SK-N-SH (cell line): Measurements from ENCODE around the gene GPR155. TPM values are rescaled to one million over a fixed set of nuclear protein-coding genes. Genes with fewer than 3 reads are reported as not detected.

Experiments
- CTCF ChIA-PET: fragments of 300-600, 350-600 bp; formaldehyde crosslinking; extraction: SDS; loops from one replicate; lab custom pipeline; 2021; lab: Yijun Ruan, JAX
- POLR2A ChIA-PET: fragments of 350-600 bp; sonication (Branson Sonifier 250); formaldehyde crosslinking; extraction: SDS; loops from one replicate; lab custom pipeline; 2020; ENCODE audit warnings: antibody characterized with exemption, inconsistent platforms; lab: Yijun Ruan, JAX
- DNase-seq: peaks from one replicate; pipeline ENCODE4 v3.0.0; 2012
- H2AFZ ChIP-seq: fragments of 200-600 bp; sonication (generic); 2 replicates; pipeline ENCODE4 v1.8.1; 2016; ENCODE audit warnings: antibody characterized with exemption, mild to moderate bottlenecking, low read depth
- H3F3A ChIP-seq: fragments of 200-600 bp; sonication (generic); replicated peaks from 2 replicates; pipeline ENCODE3; 2016; ENCODE audit warnings: antibody characterized with exemption, mild to moderate bottlenecking; ENCODE audit not compliant: insufficient read depth
- H3K27ac ChIP-seq, 2 experiments: fragments of 200-500 bp in 1 of 2; fragments of 200-600 bp in 1 of 2; sonication (Bioruptor generic) in 1 of 2; sonication (generic), shearing (Covaris generic) in 1 of 2; 2 replicates each; pipeline versions ENCODE4 v1.5.1 to v1.6.1; 2014 to 2016; ENCODE audit warnings: low read depth in 2 of 2, inconsistent platforms in 1 of 2, low read length in 1 of 2, mild to moderate bottlenecking in 1 of 2, mixed read lengths in 1 of 2
- H3K27me3 ChIP-seq: fragments of 200-600 bp; sonication (generic), shearing (Covaris generic); 2 replicates; pipeline ENCODE4 v1.6.1; 2016; ENCODE audit warnings: mixed run types; ENCODE audit not compliant: insufficient read depth
- H3K36me3 ChIP-seq, 2 experiments: fragments of 200-500 bp in 1 of 2; fragments of 200-600 bp in 1 of 2; sonication (Bioruptor generic) in 1 of 2; sonication (generic) in 1 of 2; replicated peaks in 1 of 2; 2 replicates each; pipeline versions ENCODE3 to v1.5.1; 2014 to 2016; ENCODE audit warnings: low read length in 1 of 2, mild to moderate bottlenecking in 1 of 2; ENCODE audit not compliant: insufficient read depth in 2 of 2, control insufficient read depth in 1 of 2
- H3K4me1 ChIP-seq, 2 experiments: fragments of 200-500 bp in 1 of 2; fragments of 200-600 bp in 1 of 2; sonication (Bioruptor generic) in 1 of 2; sonication (generic), shearing (Covaris generic) in 1 of 2; 2 replicates each; pipeline versions ENCODE4 v1.5.1 to v1.6.1; 2014 to 2016; ENCODE audit warnings: low read depth in 1 of 2, low read length in 1 of 2, mixed run types in 1 of 2; ENCODE audit not compliant: insufficient read depth in 2 of 2, control insufficient read depth in 1 of 2
- H3K4me2 ChIP-seq: fragments of 200-600 bp; sonication (generic), shearing (Covaris generic); 2 replicates; pipeline ENCODE4 v1.6.1; 2017; ENCODE audit warnings: mixed run types
- H3K4me3 ChIP-seq, 2 experiments: fragments of 200-500 bp in 1 of 2; fragments of 200-600 bp in 1 of 2; sonication (Bioruptor generic) in 1 of 2; sonication (generic), shearing (Covaris generic) in 1 of 2; 2 replicates each; pipeline versions ENCODE4 v1.5.1 to v1.8.1; 2014 to 2016; ENCODE audit warnings: low read depth in 2 of 2, inconsistent platforms in 1 of 2, low read length in 1 of 2, mild to moderate bottlenecking in 1 of 2, mixed read lengths in 1 of 2, moderate library complexity in 1 of 2
- H3K79me2 ChIP-seq: fragments of 200-600 bp; sonication (generic); 2 replicates; pipeline ENCODE4 v1.8.1; 2017; ENCODE audit warnings: mild to moderate bottlenecking; ENCODE audit not compliant: insufficient read depth
- H3K9ac ChIP-seq: fragments of 200-600 bp; sonication (generic); 2 replicates; pipeline ENCODE4 v1.6.1; 2017; ENCODE audit warnings: mixed run types
- H3K9me2 ChIP-seq: fragments of 200-600 bp; sonication (generic); 2 replicates; pipeline ENCODE4 v1.6.1; 2017; ENCODE audit warnings: mixed run types
- H3K9me3 ChIP-seq: fragments of 200-600 bp; sonication (generic); 2 replicates; pipeline ENCODE4 v1.6.1; 2017; ENCODE audit warnings: mixed run types, mild to moderate bottlenecking, moderate library complexity
- H4K20me1 ChIP-seq: fragments of 200-600 bp; sonication (generic); 2 replicates; pipeline ENCODE4 v1.6.1; 2017; ENCODE audit warnings: mild to moderate bottlenecking, mixed run types; ENCODE audit not compliant: insufficient read depth
- CTCF ChIP-seq: fragments of 200-600 bp; sonication (generic); IDR thresholded peaks from 2 replicates; pipeline ENCODE4 v1.6.1; 2017; ENCODE audit warnings: antibody characterized with exemption, mild to moderate bottlenecking, moderate library complexity
- ELF1 ChIP-seq: IDR thresholded peaks from 2 replicates; pipeline ENCODE4 v1.4.0; 2012
- FOSL2 ChIP-seq: IDR thresholded peaks from 2 replicates; pipeline ENCODE4 v1.4.0; 2012; ENCODE audit warnings: low read depth, mild to moderate bottlenecking, moderate library complexity, borderline replicate concordance
- FOXJ3 ChIP-seq: sonication (generic); formaldehyde crosslinking; IDR thresholded peaks from 2 replicates; pipeline ENCODE4 v1.5.1; 2020; ENCODE audit warnings: mild to moderate bottlenecking, missing genetic modification reagents
- JUND ChIP-seq: IDR thresholded peaks from 2 replicates; pipeline ENCODE4 v1.4.0; 2012
- MEF2A ChIP-seq: IDR thresholded peaks from 2 replicates; pipeline ENCODE4 v1.4.0; 2012; ENCODE audit warnings: low read depth, borderline replicate concordance
- MXI1 ChIP-seq: IDR thresholded peaks from 2 replicates; pipeline ENCODE4 v1.6.1; 2012; ENCODE audit warnings: mild to moderate bottlenecking, low read depth, low read length, improper control_type of control experiment
- NRF1 ChIP-seq: IDR thresholded peaks from 2 replicates; pipeline ENCODE4 v1.6.1; 2012; ENCODE audit warnings: low read depth, mild to moderate bottlenecking, low read length
- POLR2AphosphoS5 ChIP-seq: IDR thresholded peaks from 2 replicates; pipeline ENCODE4 v1.6.1; 2012; ENCODE audit warnings: low read depth, low read length
- RAD21 ChIP-seq: IDR thresholded peaks from 2 replicates; pipeline ENCODE4 v1.6.1; 2012; ENCODE audit warnings: mild to moderate bottlenecking, low read length
- RFX5 ChIP-seq: IDR thresholded peaks from 2 replicates; pipeline ENCODE4 v1.6.1; 2012; ENCODE audit warnings: mild to moderate bottlenecking, improper control_type of control experiment, low read length
- RXRA ChIP-seq: IDR thresholded peaks from 2 replicates; pipeline ENCODE4 v1.4.0; 2012; ENCODE audit warnings: low read depth, mild to moderate bottlenecking, borderline replicate concordance
- SIN3A ChIP-seq: IDR thresholded peaks from 2 replicates; pipeline ENCODE4 v1.6.1; 2012; ENCODE audit warnings: low read depth, mild to moderate bottlenecking, low read length, moderate library complexity, borderline replicate concordance
- SMC3 ChIP-seq: IDR thresholded peaks from 2 replicates; pipeline ENCODE4 v1.6.1; 2012; ENCODE audit warnings: low read depth, low read length, improper control_type of control experiment
- TAF1 ChIP-seq: IDR thresholded peaks from 2 replicates; pipeline ENCODE4 v1.6.1; 2012; ENCODE audit warnings: low read depth, mild to moderate bottlenecking, low read length, moderate library complexity, borderline replicate concordance
- TEAD4 ChIP-seq: IDR thresholded peaks from 2 replicates; pipeline ENCODE4 v1.4.0; 2012; ENCODE audit warnings: mild to moderate bottlenecking, borderline replicate concordance; ENCODE audit not compliant: insufficient read depth
- USF2 ChIP-seq: fragments of 150-350 bp; IDR thresholded peaks from 2 replicates; pipeline ENCODE4 v1.6.1; 2017; ENCODE audit warnings: antibody characterized with exemption, low read length, low read depth, borderline replicate concordance
- YY1 ChIP-seq: IDR thresholded peaks from 2 replicates; pipeline ENCODE4 v1.4.0; 2012; ENCODE audit warnings: low read depth, mild to moderate bottlenecking
- WGBS: methylation state at CpG from one replicate; pipeline ENCODE4 v1.1.6; 2017; ENCODE audit warnings: low lambda C conversion rate; 5-methylcytosine and 5-hydroxymethylcytosine counted together
- polyA plus RNA-seq, 3 experiments: library from polyadenylated mRNA; depleted of rRNA; stranded (reverse); fragments of >200 nt; gene quantifications; 2 replicates each; pipeline ENCODE4 v1.2.3, GENCODE V29; 2012
- TF ChIP-seq, protein P1 (sequence below): IDR thresholded peaks from 2 replicates; pipeline ENCODE4 v1.4.0; 2012; ENCODE audit warnings: low read depth
- TF ChIP-seq, protein P2 (sequence below): IDR thresholded peaks from 2 replicates; pipeline ENCODE4 v1.4.0; 2012; ENCODE audit warnings: low read depth, borderline replicate concordance

Gene GPR155
- polyA plus RNA-seq, 1 of the 3 experiments (the other 2 are of a cell fraction), result 3.5 TPM

DNA sequence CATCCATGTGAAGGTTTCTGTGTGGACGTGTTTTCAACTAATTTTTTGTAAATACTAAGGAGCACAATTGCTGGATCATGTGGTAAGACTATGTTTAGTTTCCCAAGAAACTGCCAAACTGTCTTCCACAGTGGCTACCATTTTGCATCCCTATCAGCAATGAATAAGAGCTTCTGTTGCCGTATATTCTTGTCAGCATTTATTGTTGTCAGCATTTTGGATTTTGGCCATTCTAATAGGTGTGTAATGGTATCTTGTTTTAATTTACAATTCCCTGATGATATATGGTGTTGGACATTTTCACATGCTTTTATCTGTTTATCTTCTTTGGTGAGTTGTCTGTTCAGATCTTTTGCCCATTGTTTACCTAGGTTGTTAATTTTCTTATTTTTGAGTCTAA is 56.8 kb downstream of the GPR155 start:
- TF ChIP-seq YY1 (no peak), RFX5 (no peak), POLR2AphosphoS5 (no peak), ELF1 (no peak), MEF2A (no peak), NRF1 (no peak), USF2 (no peak), RAD21 (no peak), TEAD4 (no peak), MXI1 (no peak), FOXJ3 (no peak), TAF1 (no peak), JUND (no peak), SIN3A (no peak), RXRA (no peak), SMC3 (no peak), CTCF (no peak), FOSL2 (no peak)
- TF ChIP-seq, protein P1, sequence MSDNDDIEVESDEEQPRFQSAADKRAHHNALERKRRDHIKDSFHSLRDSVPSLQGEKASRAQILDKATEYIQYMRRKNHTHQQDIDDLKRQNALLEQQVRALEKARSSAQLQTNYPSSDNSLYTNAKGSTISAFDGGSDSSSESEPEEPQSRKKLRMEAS, result no peak
- TF ChIP-seq, protein P2, sequence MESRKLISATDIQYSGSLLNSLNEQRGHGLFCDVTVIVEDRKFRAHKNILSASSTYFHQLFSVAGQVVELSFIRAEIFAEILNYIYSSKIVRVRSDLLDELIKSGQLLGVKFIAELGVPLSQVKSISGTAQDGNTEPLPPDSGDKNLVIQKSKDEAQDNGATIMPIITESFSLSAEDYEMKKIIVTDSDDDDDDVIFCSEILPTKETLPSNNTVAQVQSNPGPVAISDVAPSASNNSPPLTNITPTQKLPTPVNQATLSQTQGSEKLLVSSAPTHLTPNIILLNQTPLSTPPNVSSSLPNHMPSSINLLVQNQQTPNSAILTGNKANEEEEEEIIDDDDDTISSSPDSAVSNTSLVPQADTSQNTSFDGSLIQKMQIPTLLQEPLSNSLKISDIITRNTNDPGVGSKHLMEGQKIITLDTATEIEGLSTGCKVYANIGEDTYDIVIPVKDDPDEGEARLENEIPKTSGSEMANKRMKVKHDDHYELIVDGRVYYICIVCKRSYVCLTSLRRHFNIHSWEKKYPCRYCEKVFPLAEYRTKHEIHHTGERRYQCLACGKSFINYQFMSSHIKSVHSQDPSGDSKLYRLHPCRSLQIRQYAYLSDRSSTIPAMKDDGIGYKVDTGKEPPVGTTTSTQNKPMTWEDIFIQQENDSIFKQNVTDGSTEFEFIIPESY, result no peak
- Histone ChIP-seq H3K27ac (no peak overlapping the region), H3K9me2 (no peaks in the 10 kb centered on the region), H3K4me1 (no peaks in the 10 kb centered on the region), H3K27me3 (no peaks in the 10 kb centered on the region), H3K4me3 (no peak overlapping the region), H3K4me2 (no peak overlapping the region), H4K20me1 (no peaks in the 10 kb centered on the region), H3K79me2 (no peaks in the 10 kb centered on the region), H3K9ac (no peak overlapping the region), H3F3A (peaks cover 9% of the 10 kb centered on the region), H3K36me3 (peaks cover 25 to 42% of the 10 kb centered on the region in 2 experiments), H3K9me3 (no peaks in the 10 kb centered on the region), H2AFZ (no peak overlapping the region)
- 88% methylated on average over 2 of the region's 2 CpGs for WGBS
- POLR2A ChIA-PET, result no interaction called here
- DNase-seq, result no peak
- CTCF ChIA-PET, result no interaction called here
